ENCODE data around the gene SUN1. TPM values are rescaled to one million over a fixed set of nuclear protein-coding genes. Genes with fewer than 3 reads are reported as not detected.

Gene SUN1
- total and polyA plus RNA-seq, 2 donors (not counting 1 experiment from before 2014, with no cell fraction given): 185 to 220 TPM

- Histone ChIP-seq H2AFZ (ENCODE audit: low read length) (no peak overlapping the region), H3K9me3 (ENCODE audit: control insufficient read depth, insufficient read depth, low read depth, low read length) (no peaks in the 10 kb centered on the region), H3K27ac (ENCODE audit: insufficient read depth, low read length) (no peak overlapping the region), H3K79me2 (ENCODE audit: control insufficient read depth, insufficient read depth, low read length) (no peaks in the 10 kb centered on the region), H3K27me3 (ENCODE audit: control insufficient read depth, insufficient read depth, low read length) (no peaks in the 10 kb centered on the region), H3K4me1 (ENCODE audit: control insufficient read depth, extremely low read depth, insufficient read depth, low read length) (no peaks in the 10 kb centered on the region), H3K9ac (ENCODE audit: insufficient read depth, low read length) (no peak overlapping the region), H3K4me3 (replicated peaks in 1 of 4; ENCODE audit: control extremely low read depth in 1 of 4, insufficient read depth in 1 of 4, low read depth in 3 of 4, low read length in 4 of 4) (no peak overlapping the region), H4K20me1 (ENCODE audit: control insufficient read depth, extremely low read depth, insufficient read depth, low read length) (no peaks in the 10 kb centered on the region), H3K36me3 (ENCODE audit: control insufficient read depth, insufficient read depth, low read length) (peaks cover 17% of the 10 kb centered on the region), H3K4me2 (ENCODE audit: extremely low read depth, insufficient read depth, low read length) (no peak overlapping the region)
- no peak for DNase-seq (ENCODE audit: low read depth in 2 of 2)
- TF ChIP-seq EZH2 (IDR thresholded peaks at IDR 0.05; ENCODE audit: low read length, missing control alignments) (no peak), CTCF (conservative IDR thresholded peaks at IDR 0.05 in 1 of 2, IDR thresholded peaks at IDR 0.05 in 1 of 2; ENCODE audit: low read depth in 1 of 2, low read length in 2 of 2) (no peak)
Observed at GRCh38 chr7:783556-784490, 48.5 kb upstream of the SUN1 start.

DNA sequence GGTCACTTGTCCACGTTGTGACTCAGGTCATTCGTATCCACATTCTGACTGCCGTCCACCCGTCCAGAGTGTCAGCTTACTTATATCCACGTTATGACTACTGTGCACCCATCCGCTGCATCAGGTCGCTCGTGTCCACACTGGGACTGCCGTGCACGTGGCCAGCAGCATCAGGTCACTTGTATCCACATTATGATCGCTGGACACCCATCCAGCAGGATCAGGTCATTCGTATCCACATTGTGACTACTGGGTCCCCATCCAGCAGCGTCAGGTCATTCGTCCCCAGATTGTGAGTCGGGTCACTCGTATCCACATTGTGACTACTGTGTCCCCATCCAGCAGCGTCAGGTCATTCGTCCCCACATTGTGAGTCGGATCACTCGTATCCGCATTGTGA lies 47.3 kb upstream of the SUN1 start:
- no peak for TF ChIP-seq EZH2 (IDR thresholded peaks at IDR 0.05; ENCODE audit: low read length, missing control alignments)
- TF ChIP-seq CTCF (conservative IDR thresholded peaks at IDR 0.05 in 1 of 2, IDR thresholded peaks at IDR 0.05 in 1 of 2; ENCODE audit: low read depth in 1 of 2, low read length in 2 of 2): no peak
- no peak overlapping the region for H3K4me3 ChIP-seq (replicated peaks in 1 of 4; ENCODE audit: control extremely low read depth in 1 of 4, insufficient read depth in 1 of 4, low read depth in 3 of 4, low read length in 4 of 4)
- no peak overlapping the region for H3K9ac ChIP-seq (ENCODE audit: insufficient read depth, low read length)
- H3K79me2 ChIP-seq (ENCODE audit: control insufficient read depth, insufficient read depth, low read length): no peaks in the 10 kb centered on the region
- peaks cover 15% of the 10 kb centered on the region for H3K36me3 ChIP-seq (ENCODE audit: control insufficient read depth, insufficient read depth, low read length)
- H3K9me3 ChIP-seq (ENCODE audit: control insufficient read depth, insufficient read depth, low read depth, low read length): no peaks in the 10 kb centered on the region
- H3K4me1 ChIP-seq (ENCODE audit: control insufficient read depth, extremely low read depth, insufficient read depth, low read length): no peaks in the 10 kb centered on the region
- no peak overlapping the region for H3K27ac ChIP-seq (ENCODE audit: insufficient read depth, low read length)
- no peak for DNase-seq (ENCODE audit: low read depth in 2 of 2)
- H3K27me3 ChIP-seq (ENCODE audit: control insufficient read depth, insufficient read depth, low read length): no peaks in the 10 kb centered on the region
- no peak overlapping the region for H2AFZ ChIP-seq (ENCODE audit: low read length)
- H4K20me1 ChIP-seq (ENCODE audit: control insufficient read depth, extremely low read depth, insufficient read depth, low read length): no peaks in the 10 kb centered on the region
- no peak overlapping the region for H3K4me2 ChIP-seq (ENCODE audit: extremely low read depth, insufficient read depth, low read length)

GRCh38 chr7:785416-785815 lies 46.9 kb upstream of the SUN1 start:
- Histone ChIP-seq H3K79me2 (ENCODE audit: control insufficient read depth, insufficient read depth, low read length) (no peaks in the 10 kb centered on the region), H3K36me3 (ENCODE audit: control insufficient read depth, insufficient read depth, low read length) (peaks cover 15% of the 10 kb centered on the region), H3K4me2 (ENCODE audit: extremely low read depth, insufficient read depth, low read length) (no peak overlapping the region), H2AFZ (ENCODE audit: low read length) (no peak overlapping the region), H3K4me1 (ENCODE audit: control insufficient read depth, extremely low read depth, insufficient read depth, low read length) (no peaks in the 10 kb centered on the region), H3K9ac (ENCODE audit: insufficient read depth, low read length) (no peak overlapping the region), H3K27ac (ENCODE audit: insufficient read depth, low read length) (no peak overlapping the region), H4K20me1 (ENCODE audit: control insufficient read depth, extremely low read depth, insufficient read depth, low read length) (no peaks in the 10 kb centered on the region), H3K4me3 (replicated peaks in 1 of 4; ENCODE audit: control extremely low read depth in 1 of 4, insufficient read depth in 1 of 4, low read depth in 3 of 4, low read length in 4 of 4) (no peak overlapping the region), H3K9me3 (ENCODE audit: control insufficient read depth, insufficient read depth, low read depth, low read length) (no peaks in the 10 kb centered on the region), H3K27me3 (ENCODE audit: control insufficient read depth, insufficient read depth, low read length) (no peaks in the 10 kb centered on the region)
- DNase-seq (ENCODE audit: low read depth in 2 of 2): no peak
- no peak for TF ChIP-seq CTCF (conservative IDR thresholded peaks at IDR 0.05 in 1 of 2, IDR thresholded peaks at IDR 0.05 in 1 of 2; ENCODE audit: low read depth in 1 of 2, low read length in 2 of 2)
- no peak for TF ChIP-seq EZH2 (IDR thresholded peaks at IDR 0.05; ENCODE audit: low read length, missing control alignments)

Data from fibroblast of lung (primary cell).